Activated naive CD8-positive, alpha-beta T cell treated with anti-CD3 and anti-CD28 coated beads, Interleukin-2, amount 50 U/mL, for 24 hours (primary cell): Measurements from ENCODE around the gene SLC6A20.

Experiments
- ATAC-seq: fragments of 150-1000 bp; cut with Tn5 transposase; one replicate; pipeline ENCODE4 v1.10.0; 2021
- DNase-seq: peaks from one replicate; pipeline ENCODE4 v3.0.0; 2021
- H3K27ac Mint-ChIP-seq: one replicate; pipeline ENCODE4 v1.8.0; 2021; ENCODE audit warnings: mild to moderate bottlenecking, mixed read lengths
- H3K27me3 Mint-ChIP-seq: one replicate; pipeline ENCODE4 v1.8.0; 2021; ENCODE audit warnings: mixed read lengths
- H3K36me3 Mint-ChIP-seq: one replicate; pipeline ENCODE4 v1.8.0; 2021; ENCODE audit warnings: low read depth, mixed read lengths
- H3K4me1 Mint-ChIP-seq: one replicate; pipeline ENCODE4 v1.8.0; 2021; ENCODE audit warnings: mixed read lengths
- H3K4me3 Mint-ChIP-seq: one replicate; pipeline ENCODE4 v1.8.0; 2021; ENCODE audit warnings: mild to moderate bottlenecking, moderate library complexity, mixed read lengths
- H3K9me3 Mint-ChIP-seq: one replicate; pipeline ENCODE4 v1.8.0; 2021; ENCODE audit warnings: mixed read lengths

The SLC6A20 gene

GRCh38 chr3:45814322-45814721 lies 18.0 kb upstream of the SLC6A20 start:
- Mint-ChIP-seq H3K36me3 (no peaks in the 10 kb centered on the region), H3K4me3 (no peak overlapping the region), H3K9me3 (no peaks in the 10 kb centered on the region), H3K4me1 (peaks cover 8% of the 10 kb centered on the region), H3K27ac (no peak overlapping the region), H3K27me3 (no peaks in the 10 kb centered on the region)
- ATAC-seq (no peak), DNase-seq (no peak)

DNA sequence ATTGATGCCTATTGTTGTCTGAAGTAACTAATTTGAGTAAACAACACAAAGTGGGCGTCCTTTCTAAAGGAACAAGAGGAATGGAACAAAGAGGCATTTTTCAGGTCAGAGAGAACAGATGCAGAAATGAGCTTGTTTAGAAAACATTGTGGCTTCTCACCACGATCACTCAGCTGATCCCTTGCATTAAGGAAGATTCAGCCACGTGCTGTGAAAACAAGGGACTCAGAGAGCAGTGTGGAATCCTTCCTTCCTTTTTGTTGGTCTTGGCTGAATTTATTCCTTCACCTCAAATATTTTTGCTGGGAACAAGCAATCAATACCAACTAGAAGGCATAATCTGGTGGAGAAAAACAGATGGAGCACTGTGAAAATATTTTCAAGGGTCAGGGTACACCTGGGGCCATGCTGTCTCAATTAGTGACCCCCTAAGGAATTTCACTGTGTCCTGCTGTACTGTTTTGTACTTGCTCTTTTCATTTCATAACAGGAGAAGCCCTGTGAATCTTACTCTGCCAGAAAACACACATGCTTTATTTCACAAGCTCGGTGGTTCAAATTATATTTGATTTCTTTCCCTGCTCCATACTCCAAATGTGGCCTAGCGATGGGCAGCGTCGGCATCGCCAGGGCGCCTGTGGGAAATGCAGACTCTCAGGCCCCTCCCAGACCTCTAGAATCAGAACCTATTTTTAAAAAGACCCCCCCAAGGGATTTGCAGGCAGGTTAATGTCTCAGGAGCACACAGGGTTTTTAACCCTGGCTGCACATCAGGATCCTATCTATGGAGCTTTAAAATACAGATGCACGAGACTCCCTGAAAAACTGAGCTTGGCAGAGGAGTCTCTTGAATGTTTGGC lies 11.6 kb upstream of the SLC6A20 start:
- no peak for DNase-seq
- ATAC-seq: no peak
- no peak overlapping the region for H3K27ac Mint-ChIP-seq
- H3K36me3 Mint-ChIP-seq: no peaks in the 10 kb centered on the region
- H3K9me3 Mint-ChIP-seq: no peaks in the 10 kb centered on the region
- H3K27me3 Mint-ChIP-seq: no peaks in the 10 kb centered on the region
- no peak overlapping the region for H3K4me3 Mint-ChIP-seq
- H3K4me1 Mint-ChIP-seq: peaks cover 6% of the 10 kb centered on the region

DNA sequence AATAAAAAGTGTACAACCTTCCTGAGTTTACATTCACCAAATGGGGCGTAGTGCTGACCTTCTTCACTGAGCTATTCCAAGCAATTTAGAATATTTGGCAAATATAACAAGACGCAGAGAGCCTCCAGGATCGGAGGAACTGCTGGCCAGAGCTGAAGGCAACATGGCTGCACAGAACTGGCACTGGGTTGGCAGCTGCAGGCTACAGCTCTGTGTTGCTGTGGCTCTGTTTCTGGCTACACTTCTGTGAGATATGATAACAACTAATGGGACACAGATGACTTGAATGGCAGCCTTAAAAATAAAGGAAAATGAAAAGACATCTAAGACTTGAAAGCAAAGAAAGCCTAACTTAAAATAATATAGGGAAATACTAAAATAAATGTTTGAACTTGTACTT lies 10.8 kb upstream of the SLC6A20 start:
- H3K36me3 Mint-ChIP-seq: no peaks in the 10 kb centered on the region
- peaks cover 6% of the 10 kb centered on the region for H3K4me1 Mint-ChIP-seq
- no peak overlapping the region for H3K27ac Mint-ChIP-seq
- no peaks in the 10 kb centered on the region for H3K27me3 Mint-ChIP-seq
- no peak for ATAC-seq
- H3K9me3 Mint-ChIP-seq: no peaks in the 10 kb centered on the region
- no peak for DNase-seq
- no peak overlapping the region for H3K4me3 Mint-ChIP-seq

DNA sequence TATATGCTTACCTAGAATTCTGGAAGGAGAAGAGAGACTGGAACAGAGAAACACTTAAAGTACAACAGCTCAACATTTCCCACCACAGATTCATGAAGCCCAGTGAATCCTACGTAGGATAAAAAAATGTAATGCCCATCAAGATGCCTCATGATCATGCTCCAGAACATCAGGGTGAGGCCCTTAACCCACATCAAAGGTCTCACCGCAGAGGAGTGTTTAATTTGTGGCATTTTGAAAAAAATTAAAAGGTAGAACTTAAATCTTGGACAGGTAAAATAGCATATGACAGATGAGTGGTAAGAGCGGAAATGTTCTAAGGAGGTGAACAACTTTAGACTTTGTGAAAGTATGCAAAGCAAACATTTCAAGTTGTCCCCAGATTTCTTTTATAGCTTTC lies 9.7 kb upstream of the SLC6A20 start:
- H3K4me1 Mint-ChIP-seq: peaks cover 6% of the 10 kb centered on the region
- no peaks in the 10 kb centered on the region for H3K36me3 Mint-ChIP-seq
- H3K4me3 Mint-ChIP-seq: no peak overlapping the region
- DNase-seq (no peak), ATAC-seq (no peak)
- H3K9me3 Mint-ChIP-seq: no peaks in the 10 kb centered on the region
- H3K27ac Mint-ChIP-seq: no peak overlapping the region
- no peaks in the 10 kb centered on the region for H3K27me3 Mint-ChIP-seq

DNA sequence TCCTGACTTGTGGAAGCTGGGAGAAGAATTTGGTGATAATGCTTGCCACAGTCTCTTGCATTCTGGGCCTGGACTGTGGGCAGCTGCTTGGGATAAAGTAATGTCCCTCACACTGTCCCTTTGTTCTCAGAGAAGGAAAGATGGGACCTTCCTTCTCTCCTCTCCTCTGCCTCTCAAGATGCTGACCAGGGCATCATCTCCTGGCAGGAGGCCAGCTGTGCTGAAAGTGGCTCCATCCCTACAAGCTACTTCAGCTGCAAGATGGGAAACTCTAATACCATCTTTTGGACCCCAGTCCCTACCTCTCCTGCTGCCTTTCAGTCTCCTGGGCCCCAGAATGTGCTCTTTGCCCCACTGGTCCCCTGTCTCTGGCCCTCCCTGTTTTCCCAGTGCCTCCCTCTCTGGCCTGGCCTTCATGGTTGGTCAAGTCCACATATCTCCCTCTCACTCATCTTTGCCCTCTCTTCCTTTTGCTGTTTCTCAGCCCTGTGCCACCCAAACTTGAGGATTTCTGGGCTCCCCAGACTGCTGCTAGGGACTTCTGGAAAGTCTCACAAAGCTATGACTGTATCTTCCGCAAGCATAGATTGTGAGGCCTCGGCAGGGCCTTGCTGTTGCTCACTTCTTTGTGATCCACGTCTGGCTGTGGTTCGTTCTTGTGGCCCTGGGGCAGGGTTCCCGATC lies 7.1 kb upstream of the SLC6A20 start:
- no peaks in the 10 kb centered on the region for H3K36me3 Mint-ChIP-seq
- no peak for DNase-seq
- no peak overlapping the region for H3K4me3 Mint-ChIP-seq
- H3K9me3 Mint-ChIP-seq: no peaks in the 10 kb centered on the region
- H3K4me1 Mint-ChIP-seq: peaks cover 6% of the 10 kb centered on the region
- no peak for ATAC-seq
- peaks cover 12% of the 10 kb centered on the region for H3K27me3 Mint-ChIP-seq
- no peak overlapping the region for H3K27ac Mint-ChIP-seq

DNA sequence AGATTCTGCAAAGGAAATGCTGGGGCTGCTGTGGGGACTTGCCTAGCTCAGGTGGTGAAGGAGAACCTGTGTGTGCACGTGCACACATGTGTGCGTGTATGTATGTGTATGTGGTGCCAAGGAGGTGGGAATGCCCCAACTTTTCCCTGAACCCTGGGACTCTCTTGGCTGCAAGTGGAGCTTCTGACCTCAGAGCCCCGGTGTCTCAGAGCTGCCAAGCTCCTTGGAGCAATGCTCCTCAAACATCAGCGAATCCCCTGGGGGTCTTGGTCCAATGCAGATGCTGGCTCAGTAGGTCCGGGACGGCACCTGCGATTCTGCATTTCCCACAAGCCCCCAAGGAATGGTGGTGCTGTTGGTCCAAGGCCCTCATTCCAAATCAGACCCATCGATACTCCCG lies 5.8 kb upstream of the SLC6A20 start:
- no peak overlapping the region for H3K4me3 Mint-ChIP-seq
- H3K27me3 Mint-ChIP-seq: peaks cover 23% of the 10 kb centered on the region
- H3K27ac Mint-ChIP-seq: no peak overlapping the region
- H3K36me3 Mint-ChIP-seq: no peaks in the 10 kb centered on the region
- H3K4me1 Mint-ChIP-seq: peaks cover 6% of the 10 kb centered on the region
- ATAC-seq: no peak
- H3K9me3 Mint-ChIP-seq: no peaks in the 10 kb centered on the region
- no peak for DNase-seq

DNA sequence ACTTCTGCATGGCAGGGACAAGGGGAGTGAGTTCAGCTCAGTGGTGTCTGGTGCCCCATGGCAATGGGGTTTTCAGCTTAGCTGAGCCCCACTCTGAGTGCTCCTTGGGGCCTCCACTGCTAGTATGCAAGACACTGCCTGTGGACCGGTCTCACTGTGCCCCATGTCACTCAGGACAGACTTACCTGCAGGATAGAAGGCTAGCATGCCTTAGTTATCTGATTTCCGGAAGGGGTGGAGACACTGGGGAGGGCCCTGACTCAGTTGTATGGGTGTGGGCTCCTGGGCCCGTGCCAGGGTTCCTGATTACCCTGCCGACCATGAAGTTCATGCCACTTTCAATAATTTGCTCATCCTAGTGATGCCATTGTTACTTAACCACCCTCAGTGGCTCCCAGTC lies 4.3 kb upstream of the SLC6A20 start:
- H3K36me3 Mint-ChIP-seq: no peaks in the 10 kb centered on the region
- no peak for DNase-seq
- peaks cover 32% of the 10 kb centered on the region for H3K27me3 Mint-ChIP-seq
- H3K4me3 Mint-ChIP-seq: no peak overlapping the region
- no peak overlapping the region for H3K27ac Mint-ChIP-seq
- no peak for ATAC-seq
- H3K9me3 Mint-ChIP-seq: no peaks in the 10 kb centered on the region
- peaks cover 2% of the 10 kb centered on the region for H3K4me1 Mint-ChIP-seq

DNA sequence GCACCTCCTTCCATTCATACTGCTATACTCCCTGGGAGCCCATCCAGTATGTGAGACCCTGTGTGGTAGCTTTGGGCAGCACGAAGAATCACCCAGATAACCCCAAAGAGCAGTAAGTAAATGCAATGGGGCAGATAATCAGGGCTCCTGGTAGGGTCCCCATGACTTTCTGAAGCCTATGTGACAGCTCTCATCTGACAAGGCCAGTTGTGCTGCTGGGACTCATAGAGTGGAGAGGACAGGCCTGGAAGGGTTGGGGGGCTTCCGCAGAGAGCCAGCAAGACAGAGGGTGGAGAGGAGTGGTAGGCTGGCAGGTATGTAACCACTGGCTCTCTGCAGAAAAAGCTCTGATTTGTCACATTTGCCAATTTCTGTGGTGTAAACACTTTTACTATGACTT lies 3.2 kb upstream of the SLC6A20 start:
- DNase-seq: no peak
- Mint-ChIP-seq H3K36me3 (no peaks in the 10 kb centered on the region), H3K27ac (no peak overlapping the region), H3K4me1 (peaks cover 6% of the 10 kb centered on the region), H3K27me3 (peaks cover 42% of the 10 kb centered on the region), H3K9me3 (no peaks in the 10 kb centered on the region), H3K4me3 (no peak overlapping the region)
- ATAC-seq: no peak

- no peak for ATAC-seq
- peaks cover 50% of the 10 kb centered on the region for H3K27me3 Mint-ChIP-seq
- DNase-seq: no peak
These were observed 1.7 kb upstream of the SLC6A20 start for GRCh38 chr3:45798034-45798433.

GRCh38 chr3:45796902-45797637 lies 734 bp upstream of the SLC6A20 start:
- no peak for DNase-seq
- H3K27ac Mint-ChIP-seq: no peak overlapping the region
- peaks cover 50% of the 10 kb centered on the region for H3K27me3 Mint-ChIP-seq
- H3K9me3 Mint-ChIP-seq: no peaks in the 10 kb centered on the region
- H3K36me3 Mint-ChIP-seq: no peaks in the 10 kb centered on the region
- peak overlapping the region; percentile 48 for H3K4me3 Mint-ChIP-seq
- H3K4me1 Mint-ChIP-seq: peaks cover 6% of the 10 kb centered on the region
- ATAC-seq: no peak

More at GRCh38 chr3:45798034-45798433, 1.7 kb upstream of the SLC6A20 start:
- Mint-ChIP-seq H3K36me3 (no peaks in the 10 kb centered on the region), H3K4me3 (no peak overlapping the region), H3K9me3 (no peaks in the 10 kb centered on the region), H3K4me1 (peaks cover 6% of the 10 kb centered on the region), H3K27ac (no peak overlapping the region)

GRCh38 chr3:45795509-45795881 lies 841 bp downstream of the SLC6A20 start:
- Mint-ChIP-seq H3K27ac (no peak overlapping the region), H3K27me3 (peaks cover 52% of the 10 kb centered on the region), H3K36me3 (peaks cover 2% of the 10 kb centered on the region), H3K9me3 (no peaks in the 10 kb centered on the region), H3K4me1 (peaks cover 8% of the 10 kb centered on the region), H3K4me3 (peak overlapping the region; percentile 58)
- no peak for DNase-seq
- no peak for ATAC-seq

DNA sequence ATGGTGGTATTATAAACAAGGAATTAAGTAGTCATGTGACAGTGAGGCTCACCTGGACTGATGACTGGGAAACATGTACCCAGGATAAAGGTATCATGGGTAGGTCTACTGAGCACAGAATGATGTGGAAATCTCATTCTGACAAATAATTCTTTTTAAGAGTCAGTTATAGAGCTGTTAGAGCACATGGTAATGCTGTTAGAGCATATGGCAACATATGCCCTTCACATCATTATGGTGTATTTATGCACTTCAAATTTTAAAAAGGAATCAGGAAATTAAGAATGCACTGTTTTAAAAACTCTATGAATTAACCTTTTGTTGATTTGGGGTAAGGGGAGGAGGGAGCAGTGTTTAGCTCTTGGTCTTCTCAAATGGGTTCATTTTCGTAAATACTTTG lies 1.7 kb downstream of the SLC6A20 start:
- Mint-ChIP-seq H3K36me3 (peaks cover 2% of the 10 kb centered on the region), H3K4me3 (no peak overlapping the region), H3K9me3 (peaks cover 3% of the 10 kb centered on the region), H3K27ac (no peak overlapping the region), H3K4me1 (peaks cover 8% of the 10 kb centered on the region), H3K27me3 (peaks cover 52% of the 10 kb centered on the region)
- ATAC-seq: no peak
- DNase-seq: no peak

GRCh38 chr3:45794177-45794560 lies 2.2 kb downstream of the SLC6A20 start:
- ATAC-seq (no peak), DNase-seq (no peak)
- Mint-ChIP-seq H3K4me1 (peaks cover 8% of the 10 kb centered on the region), H3K36me3 (peaks cover 2% of the 10 kb centered on the region), H3K27ac (no peak overlapping the region), H3K9me3 (peaks cover 5% of the 10 kb centered on the region), H3K27me3 (peaks cover 47% of the 10 kb centered on the region), H3K4me3 (no peak overlapping the region)

- peaks cover 42% of the 10 kb centered on the region for H3K27me3 Mint-ChIP-seq
- peaks cover 8% of the 10 kb centered on the region for H3K4me1 Mint-ChIP-seq
- H3K4me3 Mint-ChIP-seq: no peak overlapping the region
These were observed 2.7 kb downstream of the SLC6A20 start for GRCh38 chr3:45793482-45794176.

More at GRCh38 chr3:45793482-45794176, 2.7 kb downstream of the SLC6A20 start:
- Mint-ChIP-seq H3K27ac (no peak overlapping the region), H3K36me3 (peaks cover 3% of the 10 kb centered on the region), H3K9me3 (peaks cover 10% of the 10 kb centered on the region)
- no peak for DNase-seq
- no peak for ATAC-seq
